HG02623 (cell line): ENCODE measurements around the gene S100Z.
"Not testable (repeated sequence)": the region's sequence is repeated elsewhere in the genome, so short reads cannot be mapped to it uniquely, and the experiment has no call there.

Experiments used
- ATAC-seq: cut with Tn5 transposase; IDR thresholded peaks from one replicate; pipeline ENCODE4 v1.9.1; 2021; ENCODE audit warnings: moderate library complexity; ENCODE audit not compliant: unreplicated experiment

S100Z gene

DNA sequence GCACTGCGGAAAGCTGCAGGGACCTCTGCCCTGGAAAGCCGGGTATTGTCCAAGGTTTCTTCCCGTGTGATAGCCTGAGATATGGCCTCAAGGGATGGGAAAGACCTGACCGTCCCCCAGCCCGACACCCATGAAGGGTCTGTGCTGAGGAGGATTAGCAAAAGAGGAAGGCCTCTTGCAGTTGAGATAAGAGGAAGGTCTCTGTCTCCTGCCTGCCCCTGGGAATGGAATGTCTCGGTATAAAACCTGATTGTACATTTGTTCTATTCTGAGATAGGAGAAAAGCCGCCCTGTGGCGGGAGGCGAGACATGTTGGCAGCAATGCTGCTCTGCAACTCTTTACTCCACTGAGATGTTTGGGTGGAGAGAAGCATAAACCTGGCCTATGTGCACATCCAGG, 95.4 kb downstream of the S100Z start:
- not testable (repeated sequence) for ATAC-seq

DNA sequence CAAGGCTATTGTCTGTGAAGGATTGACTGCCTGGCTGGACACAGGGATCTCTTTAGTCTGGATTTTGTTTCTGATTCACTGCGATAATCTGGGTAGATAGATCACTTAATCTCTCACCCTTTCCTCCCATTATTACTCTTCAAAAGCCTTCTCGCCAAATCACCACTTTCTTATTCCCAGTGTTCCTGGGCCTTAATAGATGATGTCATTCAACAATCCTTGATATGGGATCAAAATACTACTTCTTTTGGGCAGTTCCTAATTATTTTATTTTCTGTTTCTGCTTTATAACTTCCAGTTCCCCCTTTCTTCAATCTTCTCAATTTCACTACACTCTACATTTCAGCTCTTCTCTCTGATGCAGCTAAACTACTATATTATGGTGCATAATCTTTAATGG, 96.3 kb downstream of the S100Z start:
- ATAC-seq = no peak

DNA sequence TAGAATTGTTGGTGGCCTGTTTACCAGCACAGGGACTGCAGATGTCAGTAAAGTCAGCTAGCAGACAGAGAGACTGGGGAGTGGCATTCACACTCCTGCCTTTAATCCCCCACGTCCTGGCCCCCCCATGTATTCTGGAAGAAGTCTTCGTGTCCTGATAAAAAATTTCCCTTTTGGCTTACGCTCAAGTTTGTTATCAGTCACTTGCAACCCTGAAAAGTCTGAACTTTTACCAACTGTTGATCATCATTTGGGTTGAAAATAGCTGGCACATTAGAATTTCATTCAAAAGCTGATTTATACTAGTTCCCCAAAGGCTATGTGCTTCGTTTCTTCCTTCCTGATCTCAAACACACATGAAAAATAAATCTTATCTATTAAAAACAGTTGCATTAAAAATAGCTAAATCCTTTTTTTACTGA, 97.3 kb downstream of the S100Z start:
- ATAC-seq = no peak

DNA sequence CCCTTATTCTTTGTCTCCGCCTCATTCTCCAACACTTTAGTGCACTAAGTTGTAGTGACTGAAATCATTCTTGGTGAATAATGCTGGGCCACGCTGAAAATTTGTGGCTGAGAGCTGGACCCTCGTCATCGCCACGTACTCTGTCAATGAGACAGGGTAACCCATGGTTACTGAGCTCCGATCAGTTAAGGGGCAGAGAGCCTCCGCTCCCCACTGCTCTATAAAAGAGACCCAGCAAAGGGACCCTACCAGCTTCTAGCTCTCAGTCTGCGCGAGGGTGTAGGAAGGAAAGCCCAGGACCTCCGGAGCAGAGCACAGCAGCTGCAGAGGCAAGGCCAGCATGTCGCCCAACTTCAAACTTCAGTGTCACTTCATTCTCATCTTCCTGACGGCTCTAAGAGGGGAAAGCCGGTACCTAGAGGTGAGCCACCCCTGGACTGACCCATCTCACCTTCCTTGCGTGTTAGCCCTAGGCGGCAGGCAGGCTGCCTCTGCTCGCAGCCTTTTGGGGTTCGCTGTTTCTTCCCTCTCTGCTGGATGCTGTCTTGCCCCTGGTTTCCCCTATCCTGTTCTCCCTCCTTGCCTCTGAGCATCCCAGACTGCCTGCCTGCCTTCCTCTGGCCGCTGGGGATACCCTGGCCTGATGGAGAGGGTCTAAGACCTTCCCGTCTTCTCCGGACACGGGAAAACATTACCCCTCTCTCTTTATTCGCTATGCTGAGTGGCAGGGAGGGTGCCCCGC, 103.2 kb downstream of the S100Z start, which contains the start of gene CRHBP:
Gene CRHBP (plus strand): TSS at position 251 of the 742 bp plus-strand sequence. CDS start 90 bp downstream, at position 341.
- no peak for ATAC-seq

DNA sequence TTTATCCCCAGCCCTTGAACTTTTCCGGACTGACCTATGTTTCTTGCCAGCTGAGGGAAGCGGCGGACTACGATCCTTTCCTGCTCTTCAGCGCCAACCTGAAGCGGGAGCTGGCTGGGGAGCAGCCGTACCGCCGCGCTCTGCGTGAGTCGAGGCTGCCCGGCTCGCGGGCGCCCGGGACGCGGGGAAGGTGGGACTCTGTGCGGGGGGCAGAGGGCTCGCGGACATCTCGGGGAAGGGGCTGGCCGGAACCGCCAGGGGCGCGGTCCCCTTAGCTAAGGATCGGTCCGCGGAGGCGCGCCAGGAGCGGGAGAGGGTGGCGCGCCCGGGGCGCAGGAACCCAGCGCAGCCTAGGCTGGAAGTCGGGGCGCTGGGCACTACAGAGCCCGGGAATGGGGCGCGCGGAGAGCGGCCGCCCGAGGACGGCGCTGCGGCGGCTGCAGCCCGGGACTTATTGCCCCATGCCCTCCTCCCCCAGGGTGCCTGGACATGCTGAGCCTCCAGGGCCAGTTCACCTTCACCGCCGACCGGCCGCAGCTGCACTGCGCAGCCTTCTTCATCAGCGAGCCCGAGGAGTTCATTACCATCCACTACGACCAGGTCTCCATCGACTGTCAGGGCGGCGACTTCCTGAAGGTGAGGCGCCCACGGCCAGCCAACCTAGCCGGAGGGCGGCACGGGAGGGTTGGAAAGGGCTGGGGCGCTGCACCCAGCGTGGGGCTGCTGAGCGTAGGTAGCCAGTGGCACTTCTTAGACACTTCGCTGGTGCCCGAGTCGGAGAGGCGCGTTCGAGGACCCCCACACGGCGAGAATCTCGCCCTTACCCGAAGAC, 104.0 kb downstream of the S100Z start:
- no peak for ATAC-seq

DNA sequence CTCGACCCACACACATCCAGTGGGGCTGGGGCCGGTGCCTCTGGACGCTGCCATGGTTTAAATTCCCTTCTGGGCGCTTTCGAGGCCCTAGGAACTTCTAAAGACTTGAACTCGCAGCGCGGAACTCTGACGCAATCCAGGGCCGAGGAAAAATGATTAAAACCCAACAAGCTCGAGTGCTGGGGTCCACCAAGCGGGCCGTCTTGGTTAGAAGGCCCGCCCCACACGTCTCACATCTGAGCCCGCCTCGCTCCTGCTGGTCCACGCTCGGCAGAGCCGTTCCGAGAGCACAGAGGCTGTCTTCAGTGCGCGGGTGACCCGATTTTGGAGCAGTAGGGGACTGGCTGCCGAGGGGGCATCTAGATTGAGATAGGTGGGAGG, 104.6 kb downstream of the S100Z start:
- ATAC-seq = no peak

DNA sequence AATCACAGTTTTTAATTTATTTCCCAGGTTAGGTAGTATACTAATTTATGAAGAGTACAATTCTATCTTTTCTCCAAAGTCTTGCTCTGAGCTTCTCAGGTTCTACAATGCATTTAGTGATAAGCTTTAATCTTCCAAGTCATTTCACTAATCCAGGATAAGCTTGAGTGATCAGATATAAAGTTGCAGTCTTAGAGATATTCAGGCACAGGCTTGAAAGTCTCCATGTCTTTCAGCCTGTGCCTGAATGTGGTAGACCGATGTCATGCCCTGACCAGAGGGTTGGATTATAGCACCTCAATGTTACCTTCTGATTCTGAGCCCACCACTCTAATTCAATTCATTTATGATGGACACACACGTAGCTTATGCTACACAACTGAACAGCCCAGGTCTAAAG, 106.2 kb downstream of the S100Z start:
- ATAC-seq = no peak

DNA sequence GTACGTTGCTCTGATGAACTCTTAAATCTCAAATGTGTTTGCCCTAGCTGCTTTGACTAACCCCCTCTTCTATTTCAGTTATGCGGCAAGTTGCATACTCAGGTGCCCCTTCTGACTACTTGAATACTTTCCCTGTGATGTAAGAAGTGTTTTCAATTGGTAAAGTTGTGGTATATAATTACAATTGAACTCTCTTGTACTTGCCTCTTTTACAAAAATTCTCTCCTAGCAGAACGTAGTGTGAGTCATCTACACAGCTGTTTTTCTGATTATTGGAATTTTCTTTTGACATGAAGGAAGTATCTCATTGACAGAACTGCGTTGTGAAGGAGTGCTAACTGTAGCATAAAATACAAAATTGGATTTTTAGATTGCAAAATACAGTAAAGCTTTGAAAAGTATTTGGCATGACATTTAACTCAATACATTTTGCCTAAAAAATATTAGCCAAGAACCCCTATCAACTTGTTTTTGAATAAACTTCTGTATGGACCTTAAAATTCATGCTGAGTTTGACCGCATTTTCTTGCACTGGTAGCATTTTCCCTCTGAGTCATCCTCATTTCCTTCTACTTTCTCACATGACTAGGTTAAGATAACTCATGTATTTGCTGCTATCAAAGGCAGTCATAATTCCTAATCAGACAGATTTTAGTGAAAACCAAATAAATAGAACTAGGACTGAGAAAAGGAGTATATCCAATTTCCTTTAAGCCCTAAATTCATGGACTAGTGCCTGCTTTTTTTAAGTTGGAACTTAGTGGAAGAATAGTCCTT, 109.4 kb downstream of the S100Z start:
- ATAC-seq = no peak

DNA sequence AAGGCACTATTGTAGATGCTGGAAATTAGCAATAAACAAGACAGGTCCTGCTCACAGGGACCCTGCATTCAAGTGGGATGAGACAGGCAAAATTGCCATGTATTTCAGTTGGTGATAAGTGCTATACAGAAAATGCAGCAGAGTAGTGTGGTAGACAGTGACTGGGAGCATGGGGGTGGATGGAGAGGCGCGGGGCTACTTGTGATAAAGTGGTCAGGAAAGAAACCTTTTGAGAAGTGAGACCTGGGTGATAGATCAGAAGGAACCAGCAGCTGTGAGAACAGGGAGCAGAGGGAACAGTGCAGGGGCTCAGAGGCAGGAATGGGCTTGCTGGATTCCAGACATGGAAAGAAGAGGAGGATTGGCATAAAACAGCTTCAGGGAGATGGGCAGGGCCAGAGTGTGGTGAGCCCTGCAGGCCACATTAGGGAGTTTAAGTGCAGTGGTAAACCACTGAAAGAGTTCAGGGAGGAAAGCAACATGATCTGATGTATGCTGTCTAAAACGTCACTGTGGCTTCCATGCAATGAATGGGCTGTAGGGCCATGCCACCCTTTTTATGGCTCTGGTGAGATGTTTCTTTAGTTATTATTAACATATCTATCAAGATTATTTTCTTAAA, 110.3 kb downstream of the S100Z start:
- peak; percentile 47 for ATAC-seq

DNA sequence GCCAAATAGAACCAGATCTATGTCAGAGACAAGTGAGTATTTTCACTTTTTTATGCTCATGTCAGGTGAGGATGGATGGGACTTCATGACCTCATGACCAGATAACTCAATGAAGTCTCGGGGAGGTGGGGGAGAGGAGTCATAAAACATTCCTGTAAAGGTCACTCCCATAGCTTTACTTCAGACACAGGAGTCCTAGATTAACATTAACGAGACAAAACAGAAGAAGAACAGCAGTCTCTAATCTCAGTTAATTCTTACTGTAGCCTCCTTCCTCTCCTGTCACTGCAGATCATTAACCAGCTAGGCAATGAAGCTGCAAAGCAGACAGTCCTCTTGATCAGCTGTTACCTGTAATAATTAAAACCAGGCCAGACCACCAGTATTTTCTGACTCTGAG, 114.2 kb downstream of the S100Z start:
- ATAC-seq = no peak
